Aorta (tissue), 5 donors: Measurements from ENCODE around the gene ZSCAN12. TPM values are rescaled to one million over a fixed set of nuclear protein-coding genes. Genes with fewer than 3 reads are reported as not detected.
A peak's percentile ranks its signal among the peaks of the same experiment; 100 is the strongest.
"Not testable (repeated sequence)": the region's sequence is repeated elsewhere in the genome, so short reads cannot be mapped to it uniquely, and the experiment has no call there.

ENCODE experiments used
- ATAC-seq: fragments of 200-7000 bp; cut with Tn5 transposase; one replicate; pipeline ENCODE4 v1.9.1; 2022; ENCODE audit warnings: moderate library complexity; ENCODE audit not compliant: low FRiP score
- DNase-seq, 2 donors: peaks; one replicate each; pipeline ENCODE4 v3.0.0-alpha.2; 2020
- H3K27ac ChIP-seq, 2 donors: one replicate each; pipeline ENCODE4 v1.5.1; 2013; ENCODE audit warnings: low read length in 2 of 2, mild to moderate bottlenecking in 2 of 2, moderate library complexity in 2 of 2, control low read depth in 1 of 2, inconsistent platforms in 1 of 2, low read depth in 1 of 2
- H3K27me3 ChIP-seq, 2 donors: one replicate each; pipeline ENCODE4 v1.6.1; 2013; ENCODE audit warnings: control low read depth in 1 of 2, low read length in 1 of 2, mild to moderate bottlenecking in 1 of 2, moderate library complexity in 1 of 2; ENCODE audit not compliant: insufficient read depth in 2 of 2, control insufficient read depth in 1 of 2
- H3K36me3 ChIP-seq, 2 donors: one replicate each; pipeline ENCODE4 v1.6.1; 2013; ENCODE audit warnings: control low read depth in 1 of 2, low read length in 1 of 2, mild to moderate bottlenecking in 1 of 2; ENCODE audit not compliant: insufficient read depth in 2 of 2, control insufficient read depth in 1 of 2
- H3K4me1 ChIP-seq, 2 donors: one replicate each; pipeline ENCODE4 v1.6.1; 2013; ENCODE audit warnings: low read length in 2 of 2, control low read depth in 1 of 2, mild to moderate bottlenecking in 1 of 2, moderate library complexity in 1 of 2; ENCODE audit not compliant: insufficient read depth in 2 of 2, control insufficient read depth in 1 of 2
- H3K4me3 ChIP-seq, 2 donors: one replicate each; pipeline ENCODE4 v1.5.1; 2013; ENCODE audit warnings: low read length in 2 of 2, control low read depth in 1 of 2, mild to moderate bottlenecking in 1 of 2
- H3K9me3 ChIP-seq: one replicate; pipeline ENCODE4 v1.6.1; 2013; ENCODE audit warnings: mild to moderate bottlenecking, low read length; ENCODE audit not compliant: control insufficient read depth
- WGBS, 2 donors: extraction: QIAGEN DNeasy Blood & Tissue Kit; methylation state at CpG; one replicate each; pipeline ENCODE4 v1.1.7; 2013; 5-methylcytosine and 5-hydroxymethylcytosine counted together
- intact Hi-C, 2 donors: fragments of 100-400 bp; cut with DNase I; formaldehyde crosslinking; loops; one replicate each; pipeline versions ENCODE4 v1.14.2 to v1.15.0; 2022
- long read RNA-seq, 2 donors: library from polyadenylated mRNA; unstranded; transcript quantifications; one replicate each; pipeline ENCODE4 v2.0.0, GENCODE V29; 2020 to 2021
- polyA plus RNA-seq, 2 donors: library from polyadenylated mRNA; stranded (reverse); fragments of 200-250 nt; gene quantifications; one replicate each; pipeline ENCODE4 v1.2.3, GENCODE V29; 2013
- total RNA-seq, 2 donors: library from RNA; stranded (reverse); fragmentation: NEBNext Ultra II Directional; extraction: Animal tissue kit (Norgen Biotek cat#: 25700); gene quantifications; one replicate each; pipeline ENCODE4 v1.2.1, GENCODE V29; 2021
- donor health status: healthy with polysubstance abuse.
- donor health status: Bipolar disorder and iron deficiency.
- donor health status: DM: no; HTN: no; CAD: no.
- donor health status: DM: no; HTN: no; CAD: no.
- donor health status: DM: yes; HTN: yes; CAD: no.

The ZSCAN12 gene
- 1 to 10 TPM; 5.0 to 7.0 TPM for total RNA-seq
- 1 to 10 TPM; 2.3 to 3.3 TPM for polyA plus RNA-seq
- long read RNA-seq, donor 1, partial matches to known transcripts = 0 of 1 reads
- long read RNA-seq, donor 1, other reads (novel, unspliced or antisense) = 1 of 1 reads
- long read RNA-seq, donor 2, partial matches to known transcripts = 0 of 1 reads
- long read RNA-seq, donor 2, other reads (novel, unspliced or antisense) = 1 of 1 reads

DNA sequence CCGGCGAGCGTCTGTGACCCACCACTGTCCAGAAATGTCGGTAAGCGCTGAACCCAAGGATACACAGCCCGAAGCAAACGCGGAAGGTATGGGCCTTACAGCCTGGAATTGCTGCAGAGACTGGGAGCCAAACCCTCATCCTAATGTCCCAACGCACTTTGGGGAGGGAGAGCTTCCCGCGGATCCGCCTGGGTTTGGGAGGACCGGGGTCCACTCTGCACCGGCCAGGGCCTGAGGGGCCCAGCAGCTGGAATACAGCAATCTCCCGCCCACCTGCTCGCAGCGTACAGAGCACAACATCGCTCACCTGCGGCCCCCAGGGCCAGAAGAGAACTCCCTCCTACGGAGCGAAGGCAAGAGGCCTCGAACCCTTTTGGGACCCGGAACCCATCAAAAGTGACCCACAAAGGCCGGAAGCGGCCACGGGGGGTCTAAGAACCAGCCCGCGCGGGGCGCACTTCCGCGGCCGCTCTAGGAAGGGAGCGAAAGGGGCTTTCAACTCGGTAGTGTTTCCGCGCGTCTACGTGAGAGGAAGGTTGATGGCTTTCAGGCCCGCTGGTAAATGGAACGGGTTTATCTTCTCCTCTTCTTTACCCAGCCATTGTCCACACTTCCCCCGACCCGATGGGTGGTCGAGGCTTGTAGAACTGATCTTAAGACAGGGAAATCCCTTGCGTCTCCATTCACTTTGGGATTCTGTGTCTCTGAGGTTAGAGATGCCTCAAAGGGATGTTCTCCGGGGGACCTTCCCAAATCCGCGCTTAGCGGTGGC is at the start of gene ZSCAN12:
Gene ZSCAN12, minus strand, starts transcription at position 398 of the 772 bp plus-strand sequence. CDS start 1,342 bp downstream, outside the sequence.
- H3K4me3 ChIP-seq = peak within 1 kb of the TSS; percentile 59 to 91
- WGBS, 2 donors = 1% methylated on average over 40 to 49 of the region's 49 CpGs
- no peaks in the 10 kb centered on the region for H3K9me3 ChIP-seq
- no peak within 1 kb of the TSS for H3K27ac ChIP-seq
- no peaks in the 10 kb centered on the region for H3K36me3 ChIP-seq
- peaks cover 0 to 3% of the 10 kb centered on the region in 2 donors for H3K4me1 ChIP-seq
- DNase-seq = peak; percentile 90 to 94
- peak; percentile 95 for ATAC-seq
- no peaks in the 10 kb centered on the region for H3K27me3 ChIP-seq
- intact Hi-C loops = no loop called here

DNA sequence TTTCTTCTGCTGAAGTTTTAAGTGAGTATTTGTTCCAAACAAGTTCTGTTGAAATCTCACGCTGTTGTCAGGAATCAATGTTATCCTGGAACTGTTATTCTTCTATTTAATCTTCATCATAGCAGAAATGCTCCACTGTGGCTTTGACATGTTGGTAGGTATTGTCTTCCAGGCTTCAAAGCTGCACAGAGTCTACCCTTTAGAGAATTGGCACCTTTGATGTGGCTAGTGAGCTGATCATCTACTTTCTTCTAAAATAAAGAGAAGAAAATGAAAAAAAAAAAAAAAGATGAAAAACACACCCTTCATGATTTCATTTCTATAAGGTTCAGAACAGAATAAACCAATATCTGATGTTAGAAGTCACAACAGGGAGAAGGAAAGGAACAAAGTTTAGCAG is 49.5 kb upstream of the ZSCAN12 start:
- H3K27ac ChIP-seq = no peak overlapping the region
- ATAC-seq (no peak), DNase-seq (no peak)
- H3K4me3 ChIP-seq = no peak overlapping the region
- WGBS, 2 donors = 91% methylated on average over 1 of the region's 1 CpG
- H3K4me1 ChIP-seq = no peaks in the 10 kb centered on the region
- intact Hi-C loops = no loop called here
- H3K27me3 ChIP-seq = no peaks in the 10 kb centered on the region
- no peaks in the 10 kb centered on the region for H3K9me3 ChIP-seq
- no peaks in the 10 kb centered on the region for H3K36me3 ChIP-seq

DNA sequence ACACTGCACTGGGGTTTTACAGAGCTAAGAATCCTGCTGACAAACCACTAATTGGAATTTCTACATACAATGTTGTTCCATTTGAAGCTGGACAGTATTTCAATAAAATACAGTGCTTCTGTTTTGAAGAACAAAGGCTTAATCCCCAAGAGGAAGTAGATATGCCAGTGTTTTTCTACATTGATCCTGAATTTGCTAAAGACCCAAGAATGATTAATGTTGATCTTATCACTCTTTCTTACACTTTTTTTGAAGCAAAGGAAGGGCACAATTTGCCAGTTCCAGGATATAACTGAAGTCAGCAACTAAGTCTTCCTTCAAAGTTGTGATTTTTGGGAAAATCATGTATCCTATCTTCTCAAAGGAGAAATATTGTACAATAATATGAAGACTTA is 48.0 kb upstream of the ZSCAN12 start:
- H3K27ac ChIP-seq, H3K9me3 ChIP-seq, H3K36me3 ChIP-seq, DNase-seq, intact Hi-C loops, H3K4me3 ChIP-seq, ATAC-seq, H3K4me1 ChIP-seq, H3K27me3 ChIP-seq: not testable (repeated sequence)

DNA sequence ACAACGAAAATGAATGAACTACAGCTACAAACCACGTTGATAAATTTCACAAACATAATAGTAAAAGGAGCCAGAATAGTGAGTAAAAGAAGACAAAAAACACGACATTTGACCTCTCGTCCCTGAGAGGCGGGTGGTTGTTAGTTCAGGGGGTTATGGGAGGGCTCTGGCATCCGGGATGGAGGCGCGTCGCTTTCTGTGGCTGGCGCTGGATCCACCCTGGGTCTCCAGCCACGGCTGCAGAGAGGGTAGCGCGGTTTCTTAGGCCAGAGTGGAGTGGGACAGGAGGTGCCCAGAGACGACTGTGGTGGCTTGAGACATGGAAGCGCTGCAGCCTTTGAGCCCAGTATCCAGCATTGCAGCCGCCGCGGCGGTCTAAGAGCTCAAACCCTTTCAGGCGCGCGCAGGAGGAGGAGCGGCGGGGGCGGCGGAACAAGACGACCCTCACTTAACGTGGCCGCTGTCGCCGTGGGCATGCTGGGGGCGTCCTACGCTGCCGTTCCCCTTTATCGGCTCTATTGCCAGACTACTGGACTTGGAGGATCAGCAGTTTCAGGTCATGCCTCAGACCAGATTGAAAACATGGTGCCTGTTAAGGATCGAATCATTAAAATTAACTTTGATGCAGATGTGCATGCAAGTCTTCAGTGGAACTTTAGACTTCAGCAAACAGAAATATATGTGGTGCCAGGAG is 47.4 kb upstream of the ZSCAN12 start:
- H3K4me1 ChIP-seq = no peaks in the 10 kb centered on the region

DNA sequence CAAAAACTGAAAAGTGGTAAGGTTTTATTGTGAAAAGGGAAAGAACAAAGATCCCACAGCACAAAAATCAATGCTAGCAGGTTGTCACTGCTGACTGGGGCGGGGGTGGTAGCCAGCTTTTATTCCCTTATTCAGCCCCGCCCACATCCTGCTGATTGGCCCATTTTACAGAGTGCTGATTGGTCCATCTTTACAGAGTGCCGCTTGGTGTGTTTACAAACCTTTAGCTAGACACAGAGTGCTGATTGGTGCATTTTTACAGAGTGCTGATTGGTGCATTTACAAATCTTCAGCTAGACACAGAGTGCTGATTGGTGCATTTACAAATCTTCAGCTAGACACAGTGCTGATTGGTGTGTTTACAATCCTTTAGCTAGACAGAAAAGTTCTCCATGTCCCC is 45.2 kb upstream of the ZSCAN12 start:
- H3K36me3 ChIP-seq, H3K4me1 ChIP-seq, H3K9me3 ChIP-seq, intact Hi-C loops, H3K4me3 ChIP-seq, H3K27me3 ChIP-seq, ATAC-seq, DNase-seq, H3K27ac ChIP-seq: not testable (repeated sequence)
- WGBS, 2 donors = 87 to 93% methylated on average over 3 of the region's 3 CpGs

More for the DNA sequence above, 47.4 kb upstream of the ZSCAN12 start:
- Histone ChIP-seq H3K36me3 (no peaks in the 10 kb centered on the region), H3K4me3 (peak overlapping the region in 1 of 2 donors; percentile 6), H3K27ac (no peak overlapping the region), H3K27me3 (no peaks in the 10 kb centered on the region), H3K9me3 (no peaks in the 10 kb centered on the region)
- DNase-seq = no peak
- intact Hi-C loops = no loop called here
- ATAC-seq = peak; percentile 23
- 1% methylated on average over 36 of the region's 36 CpGs for WGBS, 2 donors

DNA sequence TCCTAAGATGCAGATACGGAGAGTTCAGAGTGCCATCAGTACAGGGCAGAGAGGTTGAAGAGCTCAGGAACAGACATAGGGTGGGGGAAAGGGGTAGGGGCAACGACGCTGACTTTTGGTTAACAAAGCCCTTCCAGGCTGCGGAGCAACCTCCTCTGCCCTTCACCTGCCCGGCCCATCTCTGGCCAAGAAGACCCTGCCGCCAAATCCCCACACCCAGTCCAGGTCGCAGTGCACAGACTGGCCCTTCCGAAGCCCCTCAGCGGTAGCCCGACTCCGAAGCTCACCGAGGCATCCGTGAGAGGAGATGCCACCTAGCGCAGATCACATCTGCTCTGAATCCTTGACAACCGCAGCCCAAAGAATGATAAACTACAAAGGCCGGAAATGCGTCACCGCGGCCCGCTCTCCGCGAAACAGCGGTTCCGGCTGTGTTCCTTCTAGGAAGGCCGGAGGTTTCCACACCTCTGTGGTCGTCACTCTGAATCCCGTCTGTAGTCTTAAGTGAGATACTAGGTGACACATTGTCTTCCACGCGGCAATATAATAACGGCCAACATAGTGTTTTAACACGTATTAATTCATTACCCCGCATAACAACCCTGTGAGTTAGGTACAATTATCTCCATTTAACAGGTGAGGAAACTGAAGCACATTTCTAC is 43.7 kb upstream of the ZSCAN12 start, which contains the start of gene ZSCAN23:
Gene ZSCAN23, minus strand, starts transcription at position 380 of the 662 bp plus-strand sequence. CDS start 7,225 bp downstream, outside the sequence.
- Histone ChIP-seq H3K4me3 (peak within 1 kb of the TSS; percentile 58 to 75), H3K9me3 (no peaks in the 10 kb centered on the region), H3K4me1 (no peaks in the 10 kb centered on the region), H3K27me3 (no peaks in the 10 kb centered on the region), H3K36me3 (no peaks in the 10 kb centered on the region), H3K27ac (no peak within 1 kb of the TSS)
- ATAC-seq (peak; percentile 89), DNase-seq (peak; percentile 79 to 92)
- intact Hi-C loops = no loop called here
- WGBS, 2 donors = 0 to 1% methylated on average over 32 of the region's 32 CpGs

DNA sequence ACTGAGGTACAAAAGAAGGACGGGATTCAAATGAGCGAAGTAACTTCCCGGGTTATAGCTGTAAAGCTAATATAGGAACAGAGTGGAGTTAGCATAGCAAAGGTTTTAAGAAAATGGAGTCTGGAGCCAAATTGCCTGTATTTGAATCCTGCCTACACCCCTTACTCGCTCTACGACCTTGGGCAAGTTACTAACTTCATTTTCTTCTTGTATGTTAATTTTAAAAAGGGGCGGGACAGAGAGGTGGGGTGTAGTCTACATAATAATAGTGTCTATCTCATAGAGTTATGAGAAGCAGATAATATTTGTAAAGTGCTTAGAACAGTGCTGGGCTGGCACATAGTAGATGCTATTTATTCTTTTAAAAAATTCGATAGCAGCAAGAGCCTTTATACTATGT is 43.0 kb upstream of the ZSCAN12 start:
- no peak overlapping the region for H3K27ac ChIP-seq

DNA sequence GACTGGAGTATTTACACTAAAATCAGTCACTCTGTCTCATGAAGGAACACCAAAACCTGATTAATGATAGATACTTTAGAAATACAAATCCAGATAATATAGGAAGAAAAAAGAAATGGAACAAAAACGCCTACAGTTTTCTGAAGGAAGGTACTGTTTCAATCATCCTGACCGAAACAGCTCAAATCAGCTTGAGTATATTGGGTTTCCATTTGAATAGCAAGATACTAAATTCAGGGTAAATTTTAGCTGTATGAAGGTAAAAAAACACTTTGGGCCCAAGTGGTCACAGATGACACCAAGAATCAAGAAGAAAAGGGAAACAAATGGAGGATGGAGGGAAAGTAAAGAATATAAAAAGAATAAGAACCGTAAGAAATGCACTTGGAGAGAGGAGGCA is 36.9 kb upstream of the ZSCAN12 start:
- DNase-seq = no peak
- Histone ChIP-seq H3K4me3 (no peak overlapping the region), H3K27ac (no peak overlapping the region), H3K36me3 (peaks cover 2 to 4% of the 10 kb centered on the region in 2 donors), H3K4me1 (no peaks in the 10 kb centered on the region), H3K27me3 (no peaks in the 10 kb centered on the region), H3K9me3 (no peaks in the 10 kb centered on the region)
- intact Hi-C loops = no loop called here
- no peak for ATAC-seq
- WGBS, 2 donors = 91 to 94% methylated on average over 3 of the region's 3 CpGs

More for the DNA sequence above, 43.0 kb upstream of the ZSCAN12 start:
- H3K4me3 ChIP-seq = peak overlapping the region; percentile 58 to 75
- ATAC-seq (no peak), DNase-seq (no peak)
- 49 to 51% methylated on average over 7 of the region's 7 CpGs for WGBS, 2 donors
- no peaks in the 10 kb centered on the region for H3K9me3 ChIP-seq
- H3K27me3 ChIP-seq = no peaks in the 10 kb centered on the region
- no peaks in the 10 kb centered on the region for H3K36me3 ChIP-seq
- H3K4me1 ChIP-seq = no peaks in the 10 kb centered on the region
- intact Hi-C loops = no loop called here
